OCI-LY1 (cell line): ENCODE measurements around the gene CEP85.

ENCODE experiments used
- H2AFZ ChIP-seq: fragments of 200-600 bp; sonication (generic), shearing (Covaris generic); 2 replicates; pipeline ENCODE4 v1.6.0; 2014; ENCODE audit warnings: antibody characterized with exemption, mild to moderate bottlenecking, low read length
- H3F3A ChIP-seq: fragments of 200-600 bp; sonication (generic), shearing (Covaris generic); 2 replicates; pipeline ENCODE4 v1.6.0; 2014; ENCODE audit warnings: mild to moderate bottlenecking, antibody characterized with exemption, low read length, moderate library complexity; ENCODE audit not compliant: insufficient read depth
- H3K27ac ChIP-seq: fragments of 200-600 bp; sonication (generic); 2 replicates; pipeline ENCODE4 v1.5.1; 2014; ENCODE audit warnings: low read length, mixed run types, mild to moderate bottlenecking, low read depth; ENCODE audit not compliant: poor library complexity, severe bottlenecking
- H3K27me3 ChIP-seq: fragments of 200-600 bp; sonication (generic); 2 replicates; pipeline ENCODE4 v1.6.0; 2014; ENCODE audit warnings: antibody characterized with exemption, mild to moderate bottlenecking, low read length, moderate library complexity; ENCODE audit not compliant: insufficient read depth
- H3K36me3 ChIP-seq: fragments of 200-600 bp; sonication (generic); 2 replicates; pipeline ENCODE4 v1.6.1; 2014; ENCODE audit warnings: mild to moderate bottlenecking, antibody characterized with exemption, low read length, moderate library complexity, mixed read lengths; ENCODE audit not compliant: insufficient read depth
- H3K4me1 ChIP-seq: fragments of 200-600 bp; sonication (generic); 2 replicates; pipeline ENCODE4 v1.5.1; 2014; ENCODE audit warnings: mild to moderate bottlenecking, low read length, moderate library complexity; ENCODE audit not compliant: insufficient read depth, severe bottlenecking
- H3K4me2 ChIP-seq: fragments of 200-600 bp; sonication (generic), shearing (Covaris generic); 2 replicates; pipeline ENCODE4 v1.6.1; 2014; ENCODE audit warnings: low read length
- H3K4me3 ChIP-seq: fragments of 200-600 bp; sonication (generic); 2 replicates; pipeline ENCODE4 v1.5.1; 2014; ENCODE audit warnings: low read length, low read depth, mild to moderate bottlenecking, mixed read lengths; ENCODE audit not compliant: poor library complexity, severe bottlenecking
- H3K79me2 ChIP-seq: fragments of 200-600 bp; shearing (Covaris generic); 2 replicates; pipeline ENCODE4 v1.6.1; 2016; ENCODE audit warnings: mixed run types, low read length, mixed read lengths; ENCODE audit not compliant: insufficient read depth
- H3K9ac ChIP-seq: fragments of 200-600 bp; sonication (generic), shearing (Covaris generic); 2 replicates; pipeline ENCODE4 v1.6.1; 2014; ENCODE audit warnings: mild to moderate bottlenecking, low read length, mixed read lengths
- H3K9me2 ChIP-seq: fragments of 200-600 bp; sonication (generic), shearing (Covaris generic); 2 replicates; pipeline ENCODE4 v1.6.1; 2014; ENCODE audit warnings: low read depth, mild to moderate bottlenecking, low read length, mixed read lengths
- H3K9me3 ChIP-seq: fragments of 200-600 bp; shearing (Covaris generic); 2 replicates; pipeline ENCODE4 v1.6.1; 2014; ENCODE audit warnings: low read length, mixed read lengths
- H4K20me1 ChIP-seq: fragments of 200-600 bp; sonication (generic), shearing (Covaris generic); 2 replicates; pipeline ENCODE4 v1.6.0; 2016; ENCODE audit warnings: mild to moderate bottlenecking, low read length; ENCODE audit not compliant: insufficient read depth
- CTCF ChIP-seq: fragments of 200-600 bp; sonication (generic), shearing (Covaris generic); IDR thresholded peaks from 2 replicates; pipeline ENCODE4 v1.5.1; 2017; ENCODE audit warnings: mild to moderate bottlenecking, antibody characterized with exemption, low read length, moderate library complexity, mixed read lengths
- EZH2 ChIP-seq: fragments of 200-600 bp; sonication (generic), shearing (Covaris generic); IDR thresholded peaks from 2 replicates; pipeline ENCODE4 v1.8.0; 2017; ENCODE audit warnings: borderline replicate concordance, mixed run types, mild to moderate bottlenecking, antibody characterized with exemption, low read length, moderate library complexity, mixed read lengths

The CEP85 gene

GRCh38 chr1:26220199-26220912, 13.6 kb upstream of the CEP85 start:
- TF ChIP-seq EZH2 (no peak), CTCF (no peak)
- H2AFZ ChIP-seq: no peak overlapping the region
- no peaks in the 10 kb centered on the region for H3K36me3 ChIP-seq
- no peaks in the 10 kb centered on the region for H3K79me2 ChIP-seq
- H3K9me2 ChIP-seq: no peaks in the 10 kb centered on the region
- no peaks in the 10 kb centered on the region for H4K20me1 ChIP-seq
- H3K4me1 ChIP-seq: no peaks in the 10 kb centered on the region
- H3K9me3 ChIP-seq: no peaks in the 10 kb centered on the region
- no peak overlapping the region for H3K27ac ChIP-seq
- H3K4me2 ChIP-seq: no peak overlapping the region
- H3K9ac ChIP-seq: no peak overlapping the region
- H3K27me3 ChIP-seq: peaks cover 13% of the 10 kb centered on the region; the same call in 1 of the 2 replicates
- H3F3A ChIP-seq: no peaks in the 10 kb centered on the region
- H3K4me3 ChIP-seq: no peak overlapping the region

GRCh38 chr1:26221094-26221493, 12.9 kb upstream of the CEP85 start:
- H3K27ac ChIP-seq: no peak overlapping the region
- no peaks in the 10 kb centered on the region for H3K36me3 ChIP-seq
- H3F3A ChIP-seq: no peaks in the 10 kb centered on the region
- H3K4me2 ChIP-seq: no peak overlapping the region
- H2AFZ ChIP-seq: no peak overlapping the region
- no peaks in the 10 kb centered on the region for H3K9me2 ChIP-seq
- H3K4me3 ChIP-seq: no peak overlapping the region
- H3K4me1 ChIP-seq: no peaks in the 10 kb centered on the region
- no peaks in the 10 kb centered on the region for H4K20me1 ChIP-seq
- H3K27me3 ChIP-seq: peaks cover 13% of the 10 kb centered on the region; the same call in 1 of the 2 replicates
- no peak for TF ChIP-seq CTCF
- TF ChIP-seq EZH2: no peak
- no peaks in the 10 kb centered on the region for H3K9me3 ChIP-seq
- no peaks in the 10 kb centered on the region for H3K79me2 ChIP-seq
- H3K9ac ChIP-seq: no peak overlapping the region

- Histone ChIP-seq H3F3A (no peaks in the 10 kb centered on the region), H3K36me3 (no peaks in the 10 kb centered on the region), H3K4me1 (no peaks in the 10 kb centered on the region), H3K79me2 (no peaks in the 10 kb centered on the region), H3K27me3 (peaks cover 18% of the 10 kb centered on the region; the same call in 1 of the 2 replicates), H3K9me3 (no peaks in the 10 kb centered on the region), H4K20me1 (no peaks in the 10 kb centered on the region), H3K4me2 (no peak overlapping the region), H3K9me2 (no peaks in the 10 kb centered on the region), H3K27ac (no peak overlapping the region), H3K4me3 (no peak overlapping the region), H3K9ac (no peak overlapping the region), H2AFZ (no peak overlapping the region)
- TF ChIP-seq CTCF (no peak), EZH2 (no peak)
These were observed 9.4 kb upstream of the CEP85 start for GRCh38 chr1:26224606-26225005.
